Lower leg skin (tissue), 4 donors: ENCODE results near the gene MTCH1. TPM values are rescaled to one million over a fixed set of nuclear protein-coding genes. Genes with fewer than 3 reads are reported as not detected.

ENCODE experiments used
- DNase-seq, 2 donors: peaks; one replicate each; pipeline ENCODE4 v3.0.0-alpha.2; 2019; ENCODE audit warnings: low spot score in 2 of 2
- H3K4me3 ChIP-seq: fragments of 200-600 bp; sonication (generic); 2 replicates; pipeline ENCODE4 v1.5.1; 2017; ENCODE audit warnings: mild to moderate bottlenecking, low read depth; ENCODE audit not compliant: poor library complexity, severe bottlenecking
- CTCF ChIP-seq, 3 donors: fragments of 450-650 bp; IDR thresholded peaks; one replicate each; pipeline ENCODE4 v1.5.1; 2016; ENCODE audit warnings: antibody characterized with exemption in 3 of 3, mild to moderate bottlenecking in 3 of 3, moderate library complexity in 2 of 3
- POLR2A ChIP-seq, 2 donors: fragments of 450-650 bp; IDR thresholded peaks; one replicate each; pipeline ENCODE4 v1.6.1; 2016 to 2017; ENCODE audit warnings: antibody characterized with exemption in 2 of 2, mild to moderate bottlenecking in 1 of 2, moderate library complexity in 1 of 2
- WGBS, 2 donors: methylation state at CpG; one replicate each; pipeline ENCODE4 v1.1.5; 2018; 5-methylcytosine and 5-hydroxymethylcytosine counted together
- intact Hi-C: fragments of 100-400 bp; cut with DNase I; formaldehyde crosslinking; loops from one replicate; pipeline ENCODE4 v1.15.0; 2023; ENCODE audit warnings: low total_unique reads
- total RNA-seq, 4 donors: library from RNA; depleted of rRNA; stranded (reverse); fragments of >200 nt; gene quantifications; one replicate each; pipeline ENCODE4 v1.1.0, GENCODE V29; 2016

MTCH1 gene
- total RNA-seq, 4 donors from 2014 or later, result 166 to 219 (median 188) TPM

- 79 to 95% methylated on average over 2 to 4 of the region's 4 CpGs for WGBS, 2 donors
- H3K4me3 ChIP-seq, result no peak overlapping the region
- intact Hi-C loops, result no loop called here
- DNase-seq, result peak in 1 of 2 donors; percentile 39
- no peak for TF ChIP-seq CTCF (IDR thresholded peaks at IDR 0.05)
- no peak for TF ChIP-seq POLR2A (IDR thresholded peaks at IDR 0.05)
These were observed 47.5 kb downstream of the MTCH1 start for GRCh38 chr6:36938536-36938935.

- TF ChIP-seq POLR2A (IDR thresholded peaks at IDR 0.05), result no peak
- no peak for TF ChIP-seq CTCF (IDR thresholded peaks at IDR 0.05)
- no peak for DNase-seq
- no peak overlapping the region for H3K4me3 ChIP-seq
- intact Hi-C loops, result no loop called here
- WGBS, 2 donors, result 96% methylated on average over 6 of the region's 6 CpGs
These were observed 48.1 kb downstream of the MTCH1 start for GRCh38 chr6:36937896-36938295.

- DNase-seq, result peak in 1 of 2 donors; percentile 25
- no peak for TF ChIP-seq POLR2A (IDR thresholded peaks at IDR 0.05)
- no peak for TF ChIP-seq CTCF (IDR thresholded peaks at IDR 0.05)
- intact Hi-C loops, result no loop called here
- 95% methylated on average over 5 of the region's 5 CpGs for WGBS, 2 donors
- no peak overlapping the region for H3K4me3 ChIP-seq
These were observed 49.2 kb downstream of the MTCH1 start for GRCh38 chr6:36936824-36937223.

GRCh38 chr6:36934901-36935300 lies 51.1 kb downstream of the MTCH1 start:
- no peak overlapping the region for H3K4me3 ChIP-seq
- intact Hi-C loops, result no loop called here
- DNase-seq, result no peak
- 93 to 94% methylated on average over 7 of the region's 7 CpGs for WGBS, 2 donors
- no peak for TF ChIP-seq POLR2A (IDR thresholded peaks at IDR 0.05)
- no peak for TF ChIP-seq CTCF (IDR thresholded peaks at IDR 0.05)

- intact Hi-C loops, result no loop called here
- 86 to 88% methylated on average over 4 of the region's 4 CpGs for WGBS, 2 donors
- no peak for DNase-seq
- TF ChIP-seq POLR2A (IDR thresholded peaks at IDR 0.05) (no peak), CTCF (IDR thresholded peaks at IDR 0.05) (no peak)
- H3K4me3 ChIP-seq, result no peak overlapping the region
These were observed 52.5 kb downstream of the MTCH1 start for GRCh38 chr6:36933519-36933918.

GRCh38 chr6:36933102-36933501 lies 52.9 kb downstream of the MTCH1 start:
- H3K4me3 ChIP-seq, result no peak overlapping the region
- DNase-seq, result no peak
- 51 to 65% methylated on average over 2 of the region's 2 CpGs for WGBS, 2 donors
- intact Hi-C loops, result no loop called here
- no peak for TF ChIP-seq CTCF (IDR thresholded peaks at IDR 0.05)
